CD4-positive, alpha-beta T cell treated with Interleukin-12 subunit alpha and Interleukin-12 subunit beta, for 1 hour (primary cell): ENCODE measurements around the gene ADAMTS9.

Experiments used
- DNase-seq: peaks from one replicate; pipeline ENCODE4 v3.0.0-alpha.2; 2020

ADAMTS9 gene, protein sequence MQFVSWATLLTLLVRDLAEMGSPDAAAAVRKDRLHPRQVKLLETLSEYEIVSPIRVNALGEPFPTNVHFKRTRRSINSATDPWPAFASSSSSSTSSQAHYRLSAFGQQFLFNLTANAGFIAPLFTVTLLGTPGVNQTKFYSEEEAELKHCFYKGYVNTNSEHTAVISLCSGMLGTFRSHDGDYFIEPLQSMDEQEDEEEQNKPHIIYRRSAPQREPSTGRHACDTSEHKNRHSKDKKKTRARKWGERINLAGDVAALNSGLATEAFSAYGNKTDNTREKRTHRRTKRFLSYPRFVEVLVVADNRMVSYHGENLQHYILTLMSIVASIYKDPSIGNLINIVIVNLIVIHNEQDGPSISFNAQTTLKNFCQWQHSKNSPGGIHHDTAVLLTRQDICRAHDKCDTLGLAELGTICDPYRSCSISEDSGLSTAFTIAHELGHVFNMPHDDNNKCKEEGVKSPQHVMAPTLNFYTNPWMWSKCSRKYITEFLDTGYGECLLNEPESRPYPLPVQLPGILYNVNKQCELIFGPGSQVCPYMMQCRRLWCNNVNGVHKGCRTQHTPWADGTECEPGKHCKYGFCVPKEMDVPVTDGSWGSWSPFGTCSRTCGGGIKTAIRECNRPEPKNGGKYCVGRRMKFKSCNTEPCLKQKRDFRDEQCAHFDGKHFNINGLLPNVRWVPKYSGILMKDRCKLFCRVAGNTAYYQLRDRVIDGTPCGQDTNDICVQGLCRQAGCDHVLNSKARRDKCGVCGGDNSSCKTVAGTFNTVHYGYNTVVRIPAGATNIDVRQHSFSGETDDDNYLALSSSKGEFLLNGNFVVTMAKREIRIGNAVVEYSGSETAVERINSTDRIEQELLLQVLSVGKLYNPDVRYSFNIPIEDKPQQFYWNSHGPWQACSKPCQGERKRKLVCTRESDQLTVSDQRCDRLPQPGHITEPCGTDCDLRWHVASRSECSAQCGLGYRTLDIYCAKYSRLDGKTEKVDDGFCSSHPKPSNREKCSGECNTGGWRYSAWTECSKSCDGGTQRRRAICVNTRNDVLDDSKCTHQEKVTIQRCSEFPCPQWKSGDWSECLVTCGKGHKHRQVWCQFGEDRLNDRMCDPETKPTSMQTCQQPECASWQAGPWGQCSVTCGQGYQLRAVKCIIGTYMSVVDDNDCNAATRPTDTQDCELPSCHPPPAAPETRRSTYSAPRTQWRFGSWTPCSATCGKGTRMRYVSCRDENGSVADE (N-terminal part only)

DNA sequence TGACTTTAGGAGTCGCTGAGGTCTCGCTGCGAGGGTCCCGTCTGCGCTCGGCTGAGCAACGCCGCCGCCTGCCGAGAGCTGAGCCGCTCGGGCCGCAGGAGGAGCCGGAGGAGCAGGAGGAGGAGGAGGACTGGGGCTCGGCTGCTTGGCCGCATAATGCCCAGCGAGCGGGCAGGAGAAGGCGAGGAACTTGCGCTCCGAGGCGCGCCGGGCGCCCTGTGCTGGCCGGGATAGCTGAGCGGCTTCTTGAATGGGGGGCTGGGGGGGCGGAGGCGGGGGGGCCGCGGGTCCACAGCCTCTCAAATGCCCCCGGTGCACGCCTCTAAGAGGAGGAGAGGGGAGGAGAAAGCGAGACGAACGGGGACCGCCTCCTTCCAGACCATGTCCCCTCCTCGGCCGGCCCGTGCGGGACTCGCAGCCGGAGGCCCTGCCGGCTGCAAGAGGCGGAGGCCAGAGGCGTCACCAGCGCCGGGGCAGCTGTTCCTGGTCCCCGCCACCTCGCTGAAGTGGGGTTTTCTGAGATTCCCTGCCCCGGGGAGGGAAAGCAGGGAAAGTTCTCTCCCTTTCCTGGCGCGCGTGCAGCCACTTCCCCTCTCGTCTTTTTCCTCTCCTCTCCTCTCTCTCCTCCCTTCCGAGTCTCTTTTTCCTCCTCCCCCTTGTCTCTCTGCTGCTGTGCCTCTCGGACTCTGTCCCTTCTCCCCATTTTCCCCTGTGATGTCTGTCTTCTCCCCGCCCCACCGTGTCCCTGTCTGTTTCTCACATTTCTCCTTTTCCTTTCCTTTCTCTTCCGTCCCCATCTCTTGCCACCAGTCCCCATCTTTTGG lies at the start of gene ADAMTS9:
Gene ADAMTS9 (minus strand): TSS at position 220 of the 824 bp plus-strand sequence. CDS start 343 bp downstream, outside the sequence.
- no peak for DNase-seq

DNA sequence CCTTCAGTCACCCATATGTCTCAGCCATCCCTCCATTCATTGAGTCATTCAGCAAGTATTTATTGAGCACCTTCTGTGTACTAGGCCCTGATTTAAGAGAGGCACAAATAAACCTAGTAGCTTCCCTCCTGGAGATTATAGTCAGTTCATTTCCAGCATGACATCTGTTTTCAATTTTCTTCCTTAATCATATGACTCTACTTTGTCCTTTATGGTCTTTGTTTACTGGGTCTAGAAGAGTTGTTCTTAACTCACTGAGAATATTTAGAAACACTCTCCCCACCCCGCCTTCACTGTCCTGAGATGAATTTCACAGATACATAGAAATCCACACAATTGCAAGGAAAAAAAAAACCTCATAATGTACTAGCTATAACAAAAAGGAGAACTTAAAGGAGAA lies 44.8 kb upstream of the ADAMTS9 start:
- no peak for DNase-seq

DNA sequence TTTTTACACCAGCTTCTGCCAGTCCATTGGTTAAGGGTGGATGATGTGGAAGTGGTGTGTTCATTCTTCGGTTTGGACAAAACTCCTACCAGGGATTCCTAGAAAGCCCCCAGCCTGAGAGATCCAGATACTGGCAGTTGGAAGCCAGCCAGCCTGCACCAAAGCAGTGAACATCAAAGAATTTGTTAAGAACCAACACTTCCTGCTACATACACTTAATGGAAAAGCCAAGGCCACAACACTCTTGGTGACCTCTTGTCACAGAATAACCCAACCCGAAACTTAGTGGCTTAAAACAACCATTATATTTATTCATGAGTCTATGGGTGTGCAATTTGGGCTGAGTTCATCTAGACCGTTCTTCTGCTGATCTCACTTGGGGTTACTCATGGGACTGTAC lies 42.9 kb upstream of the ADAMTS9 start:
- DNase-seq: no peak

DNA sequence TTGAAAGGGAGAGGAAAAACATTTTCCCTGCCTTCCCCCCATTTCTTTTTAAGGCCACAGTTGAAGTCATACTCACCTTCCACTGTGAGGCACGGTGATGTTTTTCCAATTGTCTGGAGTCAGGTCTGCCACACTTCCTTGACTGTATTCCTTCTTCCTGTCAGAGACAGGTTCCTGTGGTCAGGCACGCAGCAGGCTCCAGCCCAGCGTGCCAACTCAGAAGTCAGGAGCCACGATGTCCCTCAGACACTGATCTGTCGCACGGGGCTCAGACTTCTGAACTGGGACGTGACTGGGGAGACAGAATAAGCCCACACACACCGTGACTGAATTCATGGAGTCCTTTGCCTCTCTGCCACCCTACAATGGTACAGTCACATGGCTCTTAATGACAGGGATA lies 41.2 kb upstream of the ADAMTS9 start:
- DNase-seq: no peak

DNA sequence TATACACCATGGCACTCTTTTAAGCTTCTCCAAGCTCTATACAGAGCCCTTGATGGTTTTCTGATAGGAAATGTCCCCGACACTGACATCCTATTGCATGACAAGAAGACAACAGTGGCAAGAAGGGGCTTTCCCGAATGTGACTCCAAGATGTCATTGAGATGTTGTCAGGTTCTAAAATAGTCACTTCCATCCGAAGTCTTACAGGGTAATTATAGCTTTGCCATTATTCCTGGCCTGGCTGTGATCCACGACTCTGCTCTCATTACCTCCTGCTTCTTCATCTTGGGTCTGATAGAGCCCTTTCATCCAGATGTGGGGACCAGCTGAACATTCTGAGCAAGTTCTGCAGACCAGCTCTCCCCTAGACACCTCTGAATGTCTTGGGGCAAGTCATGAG lies 40.6 kb upstream of the ADAMTS9 start:
- no peak for DNase-seq

DNA sequence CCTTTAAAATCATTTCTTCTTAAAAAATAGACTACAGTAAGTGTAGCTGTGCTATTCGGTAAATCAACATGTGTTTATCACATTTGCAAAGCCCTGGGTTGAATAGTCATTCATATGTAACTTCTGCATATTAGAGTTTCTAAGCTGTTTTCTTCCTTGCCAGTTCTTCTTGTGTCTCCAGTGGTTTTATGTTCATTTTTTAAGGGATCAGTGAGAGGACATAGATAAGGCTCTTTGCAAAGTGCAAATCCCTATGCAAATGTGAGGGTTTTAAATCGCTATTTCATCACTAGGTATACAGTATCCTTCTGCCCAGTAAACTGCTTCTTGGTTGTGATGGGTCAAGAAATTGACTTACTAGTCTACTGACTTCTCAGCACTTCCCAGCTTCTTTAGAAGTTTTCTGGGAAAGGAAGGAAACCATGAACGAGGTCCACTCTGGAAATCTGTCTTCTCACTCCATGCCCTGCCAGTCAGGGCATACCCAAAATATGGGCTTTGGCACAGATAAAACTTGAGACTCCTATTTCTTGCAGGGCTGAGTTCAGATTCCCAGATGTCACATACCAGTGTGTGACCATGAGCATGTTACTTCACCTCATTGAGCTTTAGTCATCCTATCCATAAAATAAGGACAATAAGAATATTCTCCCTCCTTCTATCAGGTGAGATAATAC lies 38.8 kb upstream of the ADAMTS9 start:
- no peak for DNase-seq

DNA sequence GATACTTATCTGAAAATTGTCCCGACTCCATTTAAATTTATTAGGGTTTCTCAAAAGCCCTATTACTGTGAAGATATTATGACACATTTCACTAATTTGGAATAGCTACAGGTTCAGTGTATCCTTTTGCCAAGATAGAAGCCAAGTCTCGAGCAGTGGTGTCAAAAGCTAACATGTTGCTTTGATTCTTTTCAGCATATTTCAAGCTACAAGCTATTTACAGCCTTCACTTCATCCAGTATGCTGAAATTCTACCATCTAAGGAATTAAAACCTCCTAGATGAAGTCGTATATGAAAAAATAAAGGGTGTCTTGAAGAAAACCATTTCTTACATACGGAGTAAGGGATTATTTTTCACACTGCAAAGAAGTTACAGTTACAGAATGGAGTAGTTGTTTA lies 31.2 kb upstream of the ADAMTS9 start:
- no peak for DNase-seq

DNA sequence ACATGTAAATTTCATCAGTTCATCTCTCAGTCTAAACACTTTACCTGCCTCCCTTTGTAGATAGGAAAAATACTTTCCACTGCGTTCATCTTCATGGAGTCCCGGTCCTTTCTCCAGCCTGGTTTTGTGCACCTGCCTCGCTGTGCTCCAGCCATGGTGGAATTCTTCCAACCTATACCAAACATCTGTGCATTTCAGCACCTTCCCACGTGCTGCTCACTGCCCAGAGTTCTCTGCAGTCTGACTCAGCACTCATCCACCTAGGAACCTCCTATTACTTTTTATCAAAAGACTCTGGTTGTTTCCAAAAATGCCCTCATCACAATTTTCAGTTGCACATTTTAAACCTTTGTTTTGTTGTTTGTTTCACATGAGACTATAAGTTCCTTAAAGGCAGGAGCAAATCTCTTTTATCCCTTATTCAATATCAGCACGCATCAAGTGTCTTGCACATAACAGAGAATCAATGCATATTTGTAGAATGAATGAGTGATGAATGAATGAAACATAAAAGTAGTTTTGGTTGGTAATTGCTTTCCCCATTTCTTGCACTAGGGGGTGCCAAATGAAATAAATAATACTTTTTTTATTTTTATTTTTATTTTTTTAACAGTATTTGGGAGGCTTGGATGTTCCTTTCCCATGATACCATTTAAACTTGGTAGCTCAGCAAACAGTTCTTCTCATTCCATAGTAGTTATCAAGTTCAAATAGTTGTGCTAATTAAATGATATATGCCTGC lies 30.2 kb upstream of the ADAMTS9 start:
- DNase-seq: no peak

DNA sequence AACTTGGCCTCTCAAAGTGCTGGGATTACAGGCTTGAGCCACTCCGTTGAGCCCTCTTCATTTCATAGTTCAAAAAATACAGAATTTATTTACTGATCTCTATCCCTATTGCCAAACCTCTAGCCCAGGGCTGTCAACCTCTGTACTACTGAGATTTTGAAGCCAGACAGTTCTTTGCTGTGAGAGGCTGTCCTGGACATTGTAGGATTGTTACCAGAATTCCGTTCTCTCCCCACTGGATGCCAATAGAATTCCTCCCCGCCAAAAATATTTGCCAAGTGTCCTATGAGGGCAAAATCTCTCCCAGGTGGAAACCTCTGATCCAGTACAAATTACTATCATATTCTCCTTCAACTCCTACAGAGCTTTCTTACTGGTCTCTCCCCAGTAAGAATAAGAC lies 29.6 kb upstream of the ADAMTS9 start:
- no peak for DNase-seq

DNA sequence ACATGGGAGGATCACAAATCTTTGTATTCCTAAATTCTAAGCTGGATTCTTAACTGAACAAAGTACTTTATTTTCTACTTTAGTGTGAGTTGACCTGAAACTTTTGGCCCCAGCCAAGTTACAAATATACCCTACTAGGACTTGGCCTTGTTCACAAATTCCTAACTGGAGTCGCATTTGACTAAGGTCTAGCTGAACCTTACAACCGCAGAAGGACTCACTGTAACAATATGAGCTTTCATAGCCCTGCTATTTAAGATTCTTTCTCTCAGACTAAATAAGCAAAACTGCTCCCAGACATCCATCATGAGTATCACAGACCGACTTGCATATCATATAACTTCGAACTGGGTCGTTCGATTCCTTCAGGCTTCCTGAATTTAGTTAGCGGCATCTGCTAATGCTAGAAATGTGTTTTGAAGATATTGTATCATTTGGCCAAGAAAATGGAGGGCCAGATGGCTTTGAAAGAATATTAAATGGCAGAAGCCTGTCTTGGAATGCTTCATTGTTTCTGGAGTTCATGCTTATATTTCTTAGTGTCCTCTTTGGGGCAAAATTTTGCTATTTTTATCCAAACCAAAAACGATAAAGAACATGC lies 28.4 kb upstream of the ADAMTS9 start:
- DNase-seq: no peak

DNA sequence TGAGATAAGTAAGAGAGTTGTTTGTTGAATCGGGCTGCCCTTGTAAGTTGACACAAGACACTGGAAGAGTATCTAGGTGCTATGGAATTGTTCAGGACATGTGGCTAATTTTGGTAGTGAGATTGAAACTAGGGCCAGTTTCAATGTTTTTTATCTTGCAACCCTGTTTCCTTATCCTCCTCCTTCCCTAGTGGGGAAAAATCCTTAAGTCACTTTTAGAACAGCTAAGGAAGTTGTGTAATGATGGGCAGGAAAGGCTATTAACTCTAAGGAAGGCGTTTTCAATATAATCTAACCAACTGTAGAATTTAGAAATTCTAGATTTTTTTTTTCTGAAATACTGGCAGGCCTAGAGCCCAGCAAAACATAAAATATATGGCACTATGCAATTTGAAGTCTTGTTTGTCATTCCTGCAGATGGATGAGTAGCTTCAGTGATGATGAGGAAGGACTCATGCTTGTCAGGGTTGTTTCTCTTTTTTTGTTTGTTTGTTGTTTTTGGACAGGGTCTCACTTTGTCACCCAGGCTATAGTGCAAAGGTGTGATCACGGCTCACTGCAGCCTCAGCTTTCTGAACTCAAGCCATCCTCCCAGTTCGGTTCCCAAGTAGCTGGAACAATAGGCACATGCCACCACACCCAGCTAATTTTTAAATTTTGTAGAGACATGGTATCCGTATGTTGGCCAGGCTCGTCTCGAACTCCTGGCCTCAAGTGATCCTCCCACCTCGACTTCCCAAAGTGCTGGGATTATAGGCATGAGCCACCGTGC lies 27.6 kb upstream of the ADAMTS9 start:
- no peak for DNase-seq

DNA sequence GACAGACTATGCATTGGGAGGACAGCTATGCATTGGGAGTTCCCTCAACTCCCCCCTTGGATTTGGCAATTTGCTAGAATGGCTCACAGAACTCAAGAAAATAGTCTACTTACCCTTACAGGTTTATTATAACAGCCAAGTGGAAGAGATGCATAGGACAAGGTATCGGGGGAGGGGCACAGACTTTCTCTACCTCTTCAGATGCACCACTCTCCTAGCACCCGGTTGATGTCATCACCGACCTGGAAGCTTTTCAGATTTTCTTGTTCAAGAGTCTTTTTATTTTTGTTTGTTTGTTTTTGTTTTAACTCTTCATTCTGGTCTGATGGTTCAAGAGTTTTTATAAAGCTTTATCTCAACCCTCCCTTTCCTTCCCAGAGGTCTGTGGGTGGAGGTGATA lies 20.7 kb upstream of the ADAMTS9 start:
- DNase-seq: no peak

DNA sequence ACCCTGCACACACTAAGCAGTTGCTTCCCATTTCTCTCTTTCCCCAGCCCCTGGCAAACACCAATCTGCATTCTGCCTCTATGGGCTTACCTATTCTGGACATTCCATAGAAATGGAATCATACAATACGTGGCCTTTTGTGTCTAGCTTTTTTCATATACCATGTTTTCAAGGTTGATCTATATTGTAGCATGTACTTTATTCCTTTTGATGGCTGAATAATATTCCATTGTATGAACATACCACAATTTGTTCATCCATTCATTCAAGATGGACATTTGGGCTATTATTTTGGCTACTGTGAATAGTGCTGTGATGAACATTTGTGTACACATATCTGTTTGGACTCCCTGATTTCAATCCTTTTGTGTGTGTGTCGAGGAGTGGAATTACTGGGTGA lies 18.1 kb upstream of the ADAMTS9 start:
- no peak for DNase-seq

DNA sequence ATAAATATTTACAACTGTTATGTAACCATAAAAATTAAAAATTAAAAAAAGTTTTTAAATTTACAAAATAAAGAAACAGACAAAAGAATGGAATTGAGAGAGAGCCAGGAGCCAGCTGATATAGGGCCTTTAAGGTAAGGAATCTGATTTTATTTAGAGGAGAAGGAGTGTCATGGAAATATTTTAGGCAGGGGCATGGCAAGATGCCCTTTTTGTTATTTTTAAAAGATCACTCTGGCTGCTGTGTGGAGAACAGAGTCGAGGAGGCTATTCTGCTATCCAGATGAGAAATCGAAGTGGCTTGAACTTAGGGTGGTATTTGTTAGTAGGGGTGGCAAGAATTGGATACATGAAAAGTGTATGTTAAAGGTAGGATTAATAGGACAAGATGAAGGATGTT lies 9.1 kb upstream of the ADAMTS9 start:
- DNase-seq: no peak

DNA sequence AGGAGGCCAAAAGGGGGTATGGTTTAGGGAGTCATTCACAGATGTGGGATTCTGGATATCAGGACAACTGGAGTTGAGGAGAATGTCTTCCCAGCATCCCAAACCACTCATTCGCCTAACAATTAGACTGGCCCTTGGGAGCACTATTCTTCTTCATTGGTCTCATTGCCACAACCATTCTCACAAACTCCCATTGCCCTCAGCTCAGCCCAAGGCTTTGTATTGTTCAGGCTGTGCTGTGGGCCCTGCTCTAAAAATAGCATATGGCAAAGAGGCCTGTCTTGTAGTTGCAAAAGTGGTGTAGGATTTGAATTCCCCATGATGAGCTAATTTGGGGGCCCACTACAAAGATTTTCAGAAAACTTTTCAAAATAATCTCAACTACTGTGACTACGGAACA lies 6.3 kb upstream of the ADAMTS9 start:
- DNase-seq: no peak

DNA sequence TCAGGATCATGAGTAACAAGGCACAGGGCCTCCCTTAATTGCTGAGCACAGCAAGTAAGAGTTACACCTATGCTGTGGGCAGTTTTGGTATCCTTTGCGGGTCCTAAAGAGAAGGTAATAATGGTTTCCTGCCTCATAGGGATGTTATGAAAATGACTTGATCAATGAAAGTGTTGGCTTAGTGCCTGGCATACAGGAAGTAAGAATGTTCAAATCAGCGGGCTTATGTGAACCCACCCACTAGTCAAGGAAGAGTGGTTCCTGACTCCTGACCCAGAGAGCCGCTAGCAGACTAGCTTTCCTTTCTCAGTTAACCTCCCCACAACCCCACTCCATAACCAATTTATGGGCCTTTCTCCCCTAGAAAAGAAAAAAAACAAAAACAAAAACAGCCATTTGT lies 5.2 kb upstream of the ADAMTS9 start:
- no peak for DNase-seq

DNA sequence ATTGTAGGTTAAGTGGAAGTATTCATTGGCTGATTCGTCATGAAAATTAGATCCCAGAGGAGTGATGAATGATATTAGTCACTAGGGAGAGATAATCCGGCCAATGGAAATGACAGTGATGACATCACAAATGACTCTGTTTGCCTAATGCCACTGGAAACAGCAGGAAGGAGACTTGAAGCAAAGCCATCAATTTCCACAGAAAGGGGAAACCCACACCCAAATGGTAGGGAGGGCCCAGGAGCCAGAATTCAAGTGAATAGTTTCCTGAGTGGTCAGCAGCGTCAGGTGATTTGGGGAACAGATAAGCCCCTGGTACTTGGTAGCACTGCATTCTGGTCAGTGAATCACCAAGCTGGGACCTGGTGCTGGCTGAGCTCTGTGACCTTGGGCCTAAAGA lies 3.3 kb upstream of the ADAMTS9 start:
- DNase-seq: no peak

DNA sequence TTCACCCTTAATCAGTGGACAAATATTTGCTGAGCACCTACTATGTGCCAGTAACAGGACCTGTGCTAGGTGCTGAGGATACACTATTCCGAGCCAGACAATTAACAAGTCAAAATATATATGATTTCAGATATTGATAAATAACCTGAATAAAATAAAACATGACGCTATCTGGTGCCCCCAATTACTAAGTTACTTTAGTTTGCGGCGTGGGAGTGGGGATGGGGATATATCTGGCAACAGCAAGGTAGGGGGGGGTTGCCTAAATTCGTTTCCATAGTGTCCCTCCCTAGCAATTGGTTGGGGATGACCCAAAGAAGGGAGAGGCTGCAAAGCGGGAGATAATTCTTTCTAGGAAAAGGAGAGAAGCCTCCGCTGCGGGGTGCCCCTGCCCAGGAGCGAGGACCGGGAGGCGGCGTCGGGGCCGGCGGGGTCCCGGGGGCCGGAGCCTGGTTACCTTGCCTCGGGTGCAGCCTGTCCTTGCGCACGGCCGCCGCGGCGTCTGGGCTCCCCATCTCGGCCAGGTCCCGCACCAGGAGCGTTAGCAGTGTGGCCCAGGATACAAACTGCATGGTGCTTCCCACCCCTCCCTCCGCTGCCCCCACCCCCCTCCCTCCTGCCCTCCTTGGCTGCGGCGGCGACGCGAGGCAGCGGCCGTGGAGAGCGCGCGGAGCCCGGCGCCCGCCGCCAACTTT lies 567 bp downstream of the ADAMTS9 start:
- no peak for DNase-seq

DNA sequence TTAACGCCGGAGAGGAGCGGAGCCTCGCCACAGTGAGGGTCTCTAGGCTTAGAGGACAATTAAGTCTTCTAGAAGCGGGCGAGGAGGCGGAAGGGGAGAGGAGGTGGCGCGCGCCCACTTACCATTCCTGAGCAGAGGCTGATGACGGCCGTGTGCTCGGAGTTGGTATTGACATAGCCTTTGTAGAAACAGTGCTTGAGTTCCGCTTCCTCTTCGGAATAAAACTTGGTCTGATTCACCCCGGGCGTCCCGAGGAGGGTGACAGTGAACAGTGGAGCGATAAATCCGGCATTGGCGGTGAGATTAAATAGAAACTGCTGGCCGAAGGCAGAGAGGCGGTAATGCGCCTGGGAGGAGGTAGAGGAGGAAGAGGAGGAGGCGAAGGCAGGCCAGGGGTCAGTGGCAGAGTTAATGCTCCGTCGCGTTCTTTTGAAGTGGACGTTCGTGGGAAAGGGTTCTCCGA lies 1.3 kb downstream of the ADAMTS9 start:
- DNase-seq: no peak
